HepG2 (cell line): ENCODE measurements around the gene LRRC17. TPM values are rescaled to one million over a fixed set of nuclear protein-coding genes. Genes with fewer than 3 reads are reported as not detected.

Experiments used
- ARNT ChIP-seq: fragments of 450-650 bp; IDR thresholded peaks from 2 replicates; pipeline ENCODE4 v1.6.1; 2017
- ATM ChIP-seq: fragments of 450-650 bp; IDR thresholded peaks from 2 replicates; pipeline ENCODE4 v1.7.1; 2017; ENCODE audit warnings: mild to moderate bottlenecking, borderline replicate concordance
- EED ChIP-seq: sonication (generic); formaldehyde crosslinking; IDR thresholded peaks from 2 replicates; pipeline ENCODE4 v1.5.0; 2020; ENCODE audit warnings: mild to moderate bottlenecking, missing genetic modification reagents
- GATA4 ChIP-seq: sonication (generic); IDR thresholded peaks from 2 replicates; pipeline ENCODE4 v1.6.1; 2016; ENCODE audit warnings: antibody characterized with exemption, low read depth, borderline replicate concordance
- JDP2 ChIP-seq: sonication (generic); formaldehyde crosslinking; IDR thresholded peaks from 2 replicates; pipeline ENCODE4 v1.8.1; 2022; ENCODE audit warnings: missing genetic modification reagents, borderline replicate concordance
- NFKBIZ ChIP-seq: IDR thresholded peaks from 2 replicates; pipeline ENCODE4 v1.6.1; 2018; ENCODE audit warnings: missing genetic modification reagents, missing compliant biosample characterization
- PATZ1 ChIP-seq: sonication (generic); formaldehyde crosslinking; IDR thresholded peaks from 2 replicates; pipeline ENCODE4 v1.4.0; 2020; ENCODE audit warnings: missing genetic modification reagents
- POLR2AphosphoS2 ChIP-seq: IDR thresholded peaks from 2 replicates; pipeline ENCODE4 v1.6.1; 2011; ENCODE audit warnings: low read depth, low read length, improper control_type of control experiment
- TCF12 ChIP-seq, 2 experiments: fragments of 450-650 bp in 1 of 2; sonication (generic) in 1 of 2; formaldehyde crosslinking in 1 of 2; IDR thresholded peaks; 2 replicates each; pipeline versions ENCODE4 v1.6.1 to v1.8.0; 2017 to 2022; ENCODE audit warnings: antibody characterized with exemption in 1 of 2, mild to moderate bottlenecking in 1 of 2, missing genetic modification reagents in 1 of 2, moderate library complexity in 1 of 2
- TIGD3 ChIP-seq: sonication (generic); formaldehyde crosslinking; IDR thresholded peaks from 2 replicates; pipeline ENCODE4 v1.5.1; 2020; ENCODE audit warnings: mild to moderate bottlenecking, missing genetic modification reagents, borderline replicate concordance
- ZBTB34 ChIP-seq: sonication (generic); formaldehyde crosslinking; IDR thresholded peaks from 2 replicates; pipeline ENCODE4 v1.8.0; 2022; ENCODE audit warnings: mild to moderate bottlenecking, missing genetic modification reagents
- ZFP90 ChIP-seq: sonication (generic); formaldehyde crosslinking; IDR thresholded peaks from 2 replicates; pipeline ENCODE4 v1.8.0; 2022; ENCODE audit warnings: missing genetic modification reagents, mild to moderate bottlenecking, inconsistent platforms, borderline replicate concordance
- ZNF547 ChIP-seq: sonication (generic); formaldehyde crosslinking; IDR thresholded peaks from 2 replicates; pipeline ENCODE4 v1.5.1; 2020; ENCODE audit warnings: mild to moderate bottlenecking, missing genetic modification reagents
- polyA plus RNA-seq, 8 experiments: library from polyadenylated mRNA; depleted of rRNA in 3 of 8; stranded (reverse) in 7 of 8; unstranded in 1 of 8; fragments of >200 nt; fragmentation: Illumina TruSeq in 4 of 8; extraction: Trizol in 4 of 8; gene quantifications; 2 replicates each; pipeline versions ENCODE4 v1.2.1 to v1.2.3, GENCODE V29; 2011 to 2016; ENCODE audit warnings: low read depth in 4 of 8, missing spikeins in 1 of 8, mixed read lengths in 1 of 8; ENCODE audit not compliant: insufficient read depth in 1 of 8
- total RNA-seq, 5 experiments: library from RNA; depleted of rRNA; stranded (reverse); fragments of >200 nt; fragmentation: Illumina TruSeq; extraction: Trizol; gene quantifications; 2 replicates each; pipeline ENCODE4 v1.2.3, GENCODE V29; 2016; ENCODE audit warnings: low read depth in 1 of 5

LRRC17 gene
- total and polyA plus RNA-seq, 2 of the 13 experiments (the other 11 are each of a cell fraction or from before 2014, with no cell fraction given), result 0.20 to 0.66 TPM

GRCh38 chr7:102875700-102876295 lies 37.0 kb upstream of the LRRC17 start (continued):
- TF ChIP-seq TIGD3 (CRISPR knock-in tag) (no peak), TCF12 (IDR thresholded peaks at IDR 0.05) (no peak), TCF12 (CRISPR knock-in tag; IDR thresholded peaks at IDR 0.05) (no peak), ZBTB34 (no peak), NFKBIZ (no peak), POLR2AphosphoS2 (no peak), ZNF547 (CRISPR knock-in tag) (no peak), JDP2 (CRISPR knock-in tag) (no peak), ATM (no peak), EED (CRISPR knock-in tag) (no peak), GATA4 (no peak), ZFP90 (CRISPR knock-in tag) (no peak), PATZ1 (CRISPR knock-in tag) (no peak), ARNT (no peak)
